ENCODE data around the gene CMSS1. TPM values are rescaled to one million over a fixed set of nuclear protein-coding genes. Genes with fewer than 3 reads are reported as not detected.

CMSS1 gene
- total RNA-seq, 1 donor from 2014 or later, result 9.2 TPM

GRCh38 chr3:99863002-99863401 lies 45.3 kb downstream of the CMSS1 start:
- no peak for DNase-seq (ENCODE audit: low spot score in 2 of 2)
- Histone ChIP-seq H3K4me3 (peak overlapping the region in 1 of 2 donors; percentile 90), H3K27ac (peak overlapping the region; percentile 86 to 98), H3K36me3 (peaks cover 51 to 82% of the 10 kb centered on the region in 2 donors), H3K27me3 (no peaks in the 10 kb centered on the region), H3K4me1 (peaks cover 23 to 81% of the 10 kb centered on the region in 2 donors), H3K9me3 (no peaks in the 10 kb centered on the region)
- TF ChIP-seq CTCF (IDR thresholded peaks at IDR 0.05), result no peak
- intact Hi-C loops (cut with DNase I), result loop anchor here (5.0 kb wide), 1 partner anchor 104 kb away; no protein-coding TSS in a partner anchor

- peaks cover 23 to 75% of the 10 kb centered on the region in 2 donors for H3K4me1 ChIP-seq
- H3K27me3 ChIP-seq, result no peaks in the 10 kb centered on the region
- H3K27ac ChIP-seq, result peak overlapping the region; percentile 86 to 98
- H3K4me3 ChIP-seq, result peak overlapping the region in 1 of 2 donors; percentile 90
- H3K36me3 ChIP-seq, result peaks cover 45 to 82% of the 10 kb centered on the region in 2 donors
- TF ChIP-seq CTCF (IDR thresholded peaks at IDR 0.05), result no peak
- no peak for DNase-seq (ENCODE audit: low spot score in 2 of 2)
- intact Hi-C loops (cut with DNase I), result loop anchor here (5.0 kb wide), 1 partner anchor 104 kb away; no protein-coding TSS in a partner anchor
- no peaks in the 10 kb centered on the region for H3K9me3 ChIP-seq
Observed at GRCh38 chr3:99863588-99863987, 45.9 kb downstream of the CMSS1 start.

GRCh38 chr3:99864289-99864688 lies 46.6 kb downstream of the CMSS1 start:
- intact Hi-C loops (cut with DNase I), result loop anchor here (5.0 kb wide), 1 partner anchor 103 kb away; no protein-coding TSS in a partner anchor
- TF ChIP-seq CTCF (IDR thresholded peaks at IDR 0.05), result no peak
- DNase-seq (ENCODE audit: low spot score in 2 of 2), result no peak
- Histone ChIP-seq H3K4me1 (peaks cover 20 to 68% of the 10 kb centered on the region in 2 donors), H3K36me3 (peaks cover 44 to 83% of the 10 kb centered on the region in 2 donors), H3K27ac (peak overlapping the region; percentile 86 to 98), H3K4me3 (peak overlapping the region; percentile 24 to 90), H3K9me3 (no peaks in the 10 kb centered on the region), H3K27me3 (no peaks in the 10 kb centered on the region)

- H3K4me3 ChIP-seq, result peak overlapping the region in 1 of 2 donors; percentile 90
- intact Hi-C loops (cut with DNase I), result loop anchor here (5.0 kb wide), 1 partner anchor 297 kb away; no protein-coding TSS in a partner anchor
- DNase-seq (ENCODE audit: low spot score in 2 of 2), result no peak
- no peaks in the 10 kb centered on the region for H3K27me3 ChIP-seq
- H3K9me3 ChIP-seq, result no peaks in the 10 kb centered on the region
- H3K27ac ChIP-seq, result peak overlapping the region; percentile 97 to 98
- H3K36me3 ChIP-seq, result peaks cover 47 to 90% of the 10 kb centered on the region in 2 donors
- no peak for TF ChIP-seq CTCF (IDR thresholded peaks at IDR 0.05)
- H3K4me1 ChIP-seq, result peaks cover 17 to 68% of the 10 kb centered on the region in 2 donors
Observed at GRCh38 chr3:99865321-99865720, 47.7 kb downstream of the CMSS1 start.

GRCh38 chr3:99866261-99866761 lies 48.6 kb downstream of the CMSS1 start:
- peak overlapping the region; percentile 97 to 98 for H3K27ac ChIP-seq
- intact Hi-C loops (cut with DNase I), result loop anchor here (5.0 kb wide), 1 partner anchor 296 kb away; no protein-coding TSS in a partner anchor
- peaks cover 16 to 63% of the 10 kb centered on the region in 2 donors for H3K4me1 ChIP-seq
- no peak for DNase-seq (ENCODE audit: low spot score in 2 of 2)
- H3K4me3 ChIP-seq, result peak overlapping the region; percentile 18 to 90
- no peaks in the 10 kb centered on the region for H3K27me3 ChIP-seq
- no peak for TF ChIP-seq CTCF (IDR thresholded peaks at IDR 0.05)
- H3K9me3 ChIP-seq, result no peaks in the 10 kb centered on the region
- H3K36me3 ChIP-seq, result peaks cover 53 to 89% of the 10 kb centered on the region in 2 donors

Measured in ascending aorta (tissue), 2 donors.